ENCODE measurements around the gene CHCHD10. TPM values are rescaled to one million over a fixed set of nuclear protein-coding genes. Genes with fewer than 3 reads are reported as not detected.

The CHCHD10 gene
- total RNA-seq, 1 donor from 2014 or later: 1,008 TPM

- intact Hi-C loops (cut with DNase I): no loop called here
- no peak for DNase-seq (ENCODE audit: low spot score)
Measured at GRCh38 chr22:23774922-23775436, 7.2 kb upstream of the CHCHD10 start.

DNA sequence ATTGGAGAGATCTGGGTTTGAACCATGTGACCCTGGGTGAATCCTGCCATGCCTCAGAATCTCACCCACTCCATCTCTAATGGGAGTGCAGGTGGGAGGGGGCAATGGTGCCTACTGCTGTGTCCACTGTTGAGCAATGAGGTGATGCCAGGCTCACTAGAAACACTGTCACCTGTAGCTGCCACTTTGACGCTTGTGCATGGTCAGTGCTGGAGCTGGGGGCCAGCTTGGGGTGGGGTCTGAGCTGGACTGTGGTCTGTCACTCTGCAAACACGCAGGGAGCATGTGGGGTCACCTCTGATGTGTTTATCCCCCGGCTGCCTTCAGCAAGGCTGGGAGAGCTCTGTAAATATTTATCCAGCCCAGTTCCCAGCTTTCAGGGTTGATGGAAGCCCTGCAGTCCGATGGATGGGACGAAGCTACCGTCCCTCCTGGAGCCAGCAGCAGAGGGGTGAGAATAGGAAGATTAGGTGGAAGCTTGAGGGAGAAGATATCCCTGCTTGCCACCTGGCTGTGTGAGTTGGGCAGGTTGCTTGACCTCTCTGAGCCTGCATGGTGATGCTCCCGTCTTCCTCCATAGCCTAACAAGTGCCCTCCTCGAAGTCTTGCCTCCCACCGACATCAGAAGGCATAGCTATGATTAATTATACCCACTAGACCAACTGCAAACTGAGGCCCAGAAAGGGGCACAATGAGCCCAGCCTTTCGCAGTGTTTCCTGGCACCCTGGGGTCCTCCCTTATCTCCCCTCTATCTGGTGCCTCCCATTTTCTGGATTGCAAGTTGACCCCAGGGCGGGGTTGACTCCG lies 6.5 kb upstream of the CHCHD10 start:
- intact Hi-C loops (cut with DNase I): no loop called here
- no peak for DNase-seq (ENCODE audit: low spot score)

- no peak for DNase-seq (ENCODE audit: low spot score)
Measured at GRCh38 chr22:23773483-23774113, 5.8 kb upstream of the CHCHD10 start.

GRCh38 chr22:23772649-23773473 lies 5.1 kb upstream of the CHCHD10 start, which contains the start of gene MMP11:
Gene MMP11, plus strand, starts transcription at chr22:23772849. Its CDS starts 22 bp downstream, at chr22:23772871.
- no peak for DNase-seq (ENCODE audit: low spot score)
- intact Hi-C loops (cut with DNase I): no loop called here

More at GRCh38 chr22:23773483-23774113, 5.8 kb upstream of the CHCHD10 start:
- intact Hi-C loops (cut with DNase I): no loop called here

DNA sequence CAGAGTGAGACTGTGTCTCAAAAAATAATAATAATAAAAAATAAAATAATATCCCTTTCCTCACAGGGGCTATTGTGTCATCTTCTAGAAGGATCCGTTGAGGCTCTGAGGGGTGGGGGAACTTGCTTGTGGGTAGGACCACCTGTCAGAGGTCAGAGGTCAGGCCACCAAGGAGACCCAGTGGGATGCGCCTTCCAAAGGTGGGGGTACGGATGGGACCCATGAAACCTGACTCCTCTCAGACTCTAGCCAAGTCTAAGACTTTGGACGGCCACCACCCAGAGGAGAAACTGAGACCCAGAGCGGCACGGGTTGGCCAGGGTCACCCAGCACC lies 4.5 kb upstream of the CHCHD10 start:
- intact Hi-C loops (cut with DNase I): no loop called here
- no peak for DNase-seq (ENCODE audit: low spot score)

GRCh38 chr22:23769321-23769965 lies 1.7 kb upstream of the CHCHD10 start:
- no peak for DNase-seq (ENCODE audit: low spot score)
- intact Hi-C loops (cut with DNase I): no loop called here

GRCh38 chr22:23767303-23767672 lies 484 bp downstream of the CHCHD10 start:
- DNase-seq (ENCODE audit: low spot score): no peak
- intact Hi-C loops (cut with DNase I): no loop called here

DNA sequence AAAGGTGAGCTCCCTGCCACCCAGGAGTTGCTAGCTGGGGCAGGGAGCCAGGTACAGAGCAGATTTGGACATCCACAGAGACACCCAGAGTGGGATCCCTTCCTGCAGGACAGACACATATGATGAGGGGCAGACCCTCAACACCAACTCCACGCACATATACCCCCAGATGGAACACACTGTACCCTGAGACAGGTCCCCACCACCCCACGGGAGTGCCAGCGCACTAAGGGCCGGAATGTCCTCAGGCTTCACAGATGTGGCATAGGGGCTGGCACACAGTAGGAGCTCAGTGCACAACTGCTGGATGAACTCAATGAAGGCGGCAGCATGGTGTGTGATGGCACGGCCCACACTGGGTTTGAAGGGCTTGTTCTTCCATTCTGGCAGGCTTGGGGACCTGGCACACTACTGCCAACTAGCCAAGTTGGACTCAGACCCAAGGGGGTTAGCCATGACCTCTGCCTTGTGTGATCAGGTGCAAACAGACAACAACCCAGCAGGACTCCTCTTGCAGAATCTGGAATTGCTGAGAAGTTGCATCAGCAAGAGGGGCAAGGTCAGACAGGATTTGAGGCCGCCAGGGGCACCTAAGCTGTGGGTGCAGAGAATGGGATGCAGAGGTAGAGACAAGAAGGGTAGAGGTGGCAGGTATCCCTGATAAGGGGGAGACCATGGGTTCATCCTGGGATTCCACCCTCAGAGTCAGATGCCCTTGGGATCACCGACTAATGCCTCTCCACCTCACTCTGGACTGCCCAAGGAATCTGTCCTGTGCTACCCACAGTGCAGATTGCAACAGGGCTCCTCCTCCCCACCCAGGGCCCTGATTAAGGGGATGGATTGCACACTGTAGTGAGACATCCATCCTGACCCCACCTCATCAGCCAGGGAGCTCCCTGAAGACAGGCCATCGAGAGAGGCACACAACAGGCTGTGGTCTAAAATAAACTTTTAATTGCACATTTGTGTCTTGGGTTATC lies 2.6 kb downstream of the CHCHD10 start:
- intact Hi-C loops (cut with DNase I): no loop called here
- DNase-seq (ENCODE audit: low spot score): no peak

GRCh38 chr22:23763954-23764353 lies 3.8 kb downstream of the CHCHD10 start:
- no peak for DNase-seq (ENCODE audit: low spot score)
- intact Hi-C loops (cut with DNase I): no loop called here

DNA sequence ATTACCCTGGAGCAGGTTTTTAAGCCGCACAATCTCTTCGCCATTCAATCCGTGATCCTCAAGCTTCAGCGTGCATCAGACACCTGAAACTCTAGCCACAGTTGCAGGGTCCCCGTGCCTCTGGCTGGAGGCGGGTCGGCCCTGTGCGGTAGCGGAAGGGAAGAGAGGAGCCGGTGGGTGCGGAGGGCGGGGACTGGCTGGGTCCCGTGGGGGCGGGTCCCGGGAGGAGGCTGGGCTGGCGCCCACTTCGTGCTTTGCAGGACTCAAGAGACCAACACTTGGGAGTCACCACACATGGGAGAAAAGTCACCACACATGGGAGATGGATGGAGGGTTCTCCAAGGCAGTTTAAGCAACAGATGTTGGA lies 4.2 kb downstream of the CHCHD10 start:
- no peak for DNase-seq (ENCODE audit: low spot score)
- intact Hi-C loops (cut with DNase I): no loop called here

GRCh38 chr22:23762842-23763578 lies 4.8 kb downstream of the CHCHD10 start, which contains the start of gene C22orf15:
Gene C22orf15, plus strand, starts transcription at chr22:23762990. Its CDS starts 317 bp downstream, at chr22:23763307.
- intact Hi-C loops (cut with DNase I): no loop called here
- no peak for DNase-seq (ENCODE audit: low spot score)

DNA sequence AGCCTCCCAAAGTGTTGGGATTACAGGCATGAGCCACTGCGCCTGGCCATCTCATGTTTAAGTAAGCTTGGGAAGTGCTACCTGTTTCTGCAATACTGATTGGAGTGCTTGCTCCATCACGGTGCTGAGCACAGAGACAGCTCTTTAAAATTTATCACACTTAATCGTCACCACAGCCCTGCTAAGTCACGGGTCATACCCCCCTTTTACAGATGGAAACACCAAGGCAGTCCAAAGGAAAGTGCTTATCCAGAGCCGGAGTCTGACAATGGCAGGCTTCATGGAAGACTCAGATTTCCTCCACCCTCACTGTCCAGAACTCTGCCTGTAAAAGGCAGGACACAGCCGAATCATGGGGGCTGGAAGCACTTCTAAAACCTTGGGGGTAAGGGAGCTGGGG lies 7.7 kb downstream of the CHCHD10 start:
- DNase-seq (ENCODE audit: low spot score): no peak
- intact Hi-C loops (cut with DNase I): no loop called here

GRCh38 chr22:23759566-23759965 lies 8.2 kb downstream of the CHCHD10 start:
- intact Hi-C loops (cut with DNase I): no loop called here
- DNase-seq (ENCODE audit: low spot score): no peak

DNA sequence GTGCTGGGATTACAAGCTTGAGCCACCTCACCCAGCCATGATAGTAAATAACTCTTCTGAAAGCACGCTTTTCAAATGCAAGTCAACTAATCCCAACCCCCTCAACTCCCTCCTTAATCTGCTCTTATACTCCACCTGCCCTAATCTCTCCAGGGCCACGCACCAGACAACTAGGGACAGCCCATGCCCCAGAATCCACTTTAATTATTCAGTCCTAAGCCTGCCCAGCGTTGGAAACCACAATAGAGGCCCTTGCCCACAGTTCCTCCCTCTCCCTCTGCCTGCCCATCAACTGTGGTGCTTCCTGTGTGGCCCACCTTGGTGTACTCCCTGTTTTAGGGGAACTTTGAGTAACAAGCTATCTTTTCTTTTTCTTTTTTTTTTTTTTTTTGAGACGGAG lies 10.9 kb downstream of the CHCHD10 start:
- intact Hi-C loops (cut with DNase I): no loop called here
- no peak for DNase-seq (ENCODE audit: low spot score)

DNA sequence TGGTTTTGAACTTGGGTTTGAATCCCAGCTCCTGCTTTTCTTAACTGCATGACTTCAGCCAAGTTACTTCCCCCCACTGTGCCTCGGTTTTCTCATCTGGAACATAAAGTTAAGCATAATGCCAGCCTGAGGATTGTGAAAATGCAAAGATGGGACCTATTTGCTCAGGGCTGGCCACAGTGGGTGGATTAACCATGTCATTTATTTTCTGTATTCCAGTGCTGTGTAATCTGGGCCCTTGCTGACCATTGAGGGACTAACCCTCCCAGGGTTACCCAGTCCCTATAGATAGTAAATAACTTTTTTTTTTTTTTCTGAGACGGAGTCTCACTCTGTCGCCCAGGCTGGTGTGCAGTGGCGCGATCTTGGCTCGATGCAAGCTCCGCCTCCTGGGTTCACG lies 12.1 kb downstream of the CHCHD10 start:
- intact Hi-C loops (cut with DNase I): no loop called here
- no peak for DNase-seq (ENCODE audit: low spot score)

DNA sequence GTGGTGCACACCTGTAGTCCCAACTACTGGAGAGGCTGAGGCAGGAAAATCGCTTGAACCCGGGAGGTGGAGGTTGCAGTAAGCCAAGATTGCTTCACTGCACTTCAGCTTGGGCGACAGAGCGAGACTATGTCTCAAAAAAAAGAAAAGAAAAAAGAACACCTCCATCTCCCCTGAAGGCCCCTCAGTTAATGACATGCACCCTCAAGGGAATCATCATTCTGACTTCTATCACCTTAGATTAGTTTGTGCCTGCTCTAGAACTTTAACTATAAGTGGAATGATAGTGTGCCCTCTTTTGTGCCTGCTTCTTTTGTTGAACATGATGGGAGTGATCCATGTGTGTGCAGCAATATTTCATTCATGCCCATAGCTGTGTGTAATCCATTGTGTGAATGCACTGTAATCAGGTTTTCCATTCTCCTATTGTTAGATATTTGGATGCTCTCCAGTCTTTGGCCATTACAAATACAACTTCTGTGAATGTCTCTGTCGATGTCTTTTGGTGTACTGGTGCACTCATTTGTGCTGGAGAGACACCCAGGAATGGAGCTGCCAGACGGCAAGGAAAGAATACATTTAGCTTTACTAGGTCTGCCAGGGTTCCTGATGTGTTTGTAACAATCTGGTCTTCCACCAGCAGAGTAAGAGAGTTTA lies 12.7 kb downstream of the CHCHD10 start:
- DNase-seq (ENCODE audit: low spot score): no peak
- intact Hi-C loops (cut with DNase I): no loop called here

GRCh38 chr22:23754220-23754919 lies 13.4 kb downstream of the CHCHD10 start, which contains the start of gene VPREB3:
Gene VPREB3, minus strand, starts transcription at chr22:23754425. Its CDS starts 62 bp downstream, at chr22:23754363.
- DNase-seq (ENCODE audit: low spot score): no peak
- intact Hi-C loops (cut with DNase I): no loop called here
